GM18507 (cell line): ENCODE results near the gene PPP2R2C.
A peak's percentile ranks its signal among the peaks of the same experiment; 100 is the strongest.

Experiments used
- DNase-seq: peaks from one replicate; pipeline ENCODE4 v3.0.0; 2011; ENCODE audit warnings: low read depth; ENCODE audit not compliant: insufficient read length; ENCODE audit errors: extremely low spot score
- FAIRE-seq: peaks from 2 replicates; lab custom pipeline; 2011; peaks lifted over from hg19 to GRCh38; lab: Jason Lieb, UNC

Gene PPP2R2C

GRCh38 chr4:6339818-6340445, 132.5 kb downstream of the PPP2R2C start:
- no peak for FAIRE-seq
- DNase-seq, result no peak

GRCh38 chr4:6338951-6339817, 133.2 kb downstream of the PPP2R2C start:
- DNase-seq (no peak), FAIRE-seq (no peak)

DNA sequence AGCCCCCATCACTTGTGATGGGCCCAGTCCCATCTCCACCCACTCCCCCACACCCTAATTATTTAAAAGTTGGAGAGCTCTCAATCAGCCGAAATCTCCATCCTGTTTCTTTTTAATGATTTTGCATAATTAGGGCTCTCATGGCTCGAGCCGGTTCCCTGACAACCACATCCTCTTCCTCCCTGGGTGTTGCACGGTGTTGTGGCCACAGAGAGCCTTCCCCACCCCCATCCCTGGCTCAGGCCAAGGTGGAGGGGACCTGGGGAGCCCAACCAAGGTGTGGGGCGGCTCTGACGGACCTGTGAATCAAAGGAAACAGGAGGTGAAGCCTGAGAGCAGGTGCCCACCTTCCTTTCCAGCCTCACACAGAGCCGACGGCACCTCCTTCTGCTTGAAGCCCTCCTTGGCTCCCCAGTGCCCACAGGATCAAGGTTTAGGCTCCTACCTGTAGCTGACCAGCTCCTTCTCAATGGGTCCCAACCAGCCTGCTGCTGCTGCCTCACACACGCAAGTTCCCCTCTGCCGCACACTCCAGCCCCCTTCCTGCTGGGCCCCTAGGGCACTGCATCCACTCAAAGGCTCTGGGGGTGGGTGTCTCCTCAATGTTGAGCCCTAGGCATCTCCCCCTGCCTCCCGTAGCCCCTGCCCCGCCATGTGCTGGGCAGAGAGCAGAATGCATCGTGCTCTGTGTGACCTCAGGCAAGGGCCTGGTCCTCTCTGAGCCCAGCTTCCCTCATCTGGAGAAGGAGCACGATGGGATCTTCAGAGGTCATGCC, 134.1 kb downstream of the PPP2R2C start:
- FAIRE-seq, result peak; percentile 54
- no peak for DNase-seq

GRCh38 chr4:6337331-6337935, 135.0 kb downstream of the PPP2R2C start:
- no peak for FAIRE-seq
- no peak for DNase-seq

GRCh38 chr4:6336166-6336565, 136.2 kb downstream of the PPP2R2C start:
- DNase-seq (no peak), FAIRE-seq (no peak)

DNA sequence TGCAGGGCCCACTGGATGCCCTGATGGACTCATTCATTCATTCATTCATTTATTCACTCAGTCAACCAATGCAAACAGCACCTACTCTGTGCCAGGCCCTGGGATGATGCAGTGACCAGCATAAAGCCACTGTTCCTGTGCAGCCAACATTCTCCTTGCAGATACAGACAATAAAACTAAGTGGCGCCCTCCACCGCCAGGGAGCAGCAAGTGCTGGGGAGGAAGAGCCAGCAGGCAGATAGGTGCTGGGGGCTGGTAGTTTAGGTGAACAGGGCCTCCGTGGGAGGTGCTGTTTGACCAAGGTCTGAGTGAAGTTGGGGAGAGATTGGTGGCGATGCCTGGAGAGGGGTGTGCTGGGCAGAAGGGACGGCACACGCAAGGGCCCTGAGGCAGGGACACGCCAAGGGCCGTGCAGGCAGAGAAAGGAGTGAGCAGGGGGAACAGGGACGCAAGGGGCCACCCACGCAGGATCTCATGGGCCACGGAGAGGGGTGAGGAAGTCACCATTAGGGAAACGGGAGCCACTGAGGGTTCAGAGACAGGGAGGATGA, 137.3 kb downstream of the PPP2R2C start:
- FAIRE-seq (no peak), DNase-seq (no peak)

GRCh38 chr4:6334203-6334887, 138.1 kb downstream of the PPP2R2C start:
- FAIRE-seq (no peak), DNase-seq (no peak)

GRCh38 chr4:6333301-6334202, 138.9 kb downstream of the PPP2R2C start:
- no peak for FAIRE-seq

GRCh38 chr4:6332669-6333050, 139.8 kb downstream of the PPP2R2C start:
- DNase-seq, result no peak
- FAIRE-seq, result no peak

More at GRCh38 chr4:6333301-6334202, 138.9 kb downstream of the PPP2R2C start:
- no peak for DNase-seq

- DNase-seq (no peak), FAIRE-seq (no peak)
Measured at GRCh38 chr4:6332042-6332668, 140.3 kb downstream of the PPP2R2C start.

DNA sequence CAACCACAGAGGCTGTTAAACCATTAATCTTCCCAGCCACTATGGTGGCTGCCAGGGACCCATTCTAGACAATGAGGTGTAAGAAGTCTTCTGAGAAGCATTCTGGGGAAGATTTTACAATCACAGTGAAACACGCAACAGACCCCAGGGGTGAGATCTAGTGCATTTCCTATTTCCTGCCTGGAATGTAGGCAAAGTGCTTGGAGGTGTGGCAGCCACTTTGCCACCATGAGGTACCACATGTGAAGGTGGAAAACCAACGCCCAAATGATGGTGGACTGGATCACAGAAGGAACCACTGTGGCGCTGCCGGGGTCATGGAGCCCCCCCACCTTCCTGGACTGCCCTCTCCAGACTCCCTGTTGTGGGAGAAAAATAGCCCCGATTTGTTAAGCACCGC, 140.9 kb downstream of the PPP2R2C start:
- FAIRE-seq (no peak), DNase-seq (no peak)

GRCh38 chr4:6331018-6331417, 141.4 kb downstream of the PPP2R2C start:
- FAIRE-seq, result peak; percentile 65
- DNase-seq, result no peak

- DNase-seq (no peak), FAIRE-seq (no peak)
Measured at GRCh38 chr4:6330384-6330767, 142.0 kb downstream of the PPP2R2C start.

GRCh38 chr4:6329478-6330383, 142.7 kb downstream of the PPP2R2C start:
- DNase-seq, result no peak
- FAIRE-seq, result no peak

DNA sequence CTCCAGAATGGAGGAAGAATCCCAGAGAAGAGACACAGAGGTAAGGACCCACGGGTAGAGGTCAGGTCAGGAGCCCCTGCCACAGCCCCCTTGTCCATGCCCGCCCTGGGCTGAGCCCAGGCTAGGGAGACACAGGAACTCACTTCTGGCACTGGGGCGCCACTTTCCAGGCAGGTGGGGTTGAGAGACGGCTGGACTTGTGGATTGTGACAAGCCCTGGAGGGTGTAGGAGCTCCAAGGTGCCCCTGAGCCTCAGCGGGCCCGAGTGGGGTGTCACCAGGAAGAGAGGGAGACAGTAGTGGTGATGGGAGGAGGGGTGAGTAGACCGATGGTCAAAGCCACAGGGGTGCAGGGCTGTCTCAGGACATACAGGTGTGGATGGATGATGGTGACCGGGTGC, 143.9 kb downstream of the PPP2R2C start:
- no peak for FAIRE-seq
- DNase-seq, result no peak

- FAIRE-seq (peak; percentile 77), DNase-seq (peak; percentile 73)
Measured at GRCh38 chr4:6327220-6327917, 145.0 kb downstream of the PPP2R2C start.
